GM06990 (cell line): Measurements from ENCODE around the gene CTNNBIP1.

Experiments used
- DNase-seq: peaks from one replicate; pipeline ENCODE4 v3.0.0-alpha.2; 2011; ENCODE audit not compliant: insufficient read length; ENCODE audit errors: extremely low read depth
- H3K27me3 ChIP-seq: replicated peaks from 2 replicates; pipeline ENCODE4 v1.6.0; 2011; ENCODE audit warnings: low read length; ENCODE audit not compliant: control insufficient read depth, insufficient read depth
- H3K36me3 ChIP-seq: 2 replicates; pipeline ENCODE4 v1.5.1; 2011; ENCODE audit warnings: low read length; ENCODE audit not compliant: control insufficient read depth, insufficient read depth
- H3K4me3 ChIP-seq: replicated peaks from 2 replicates; pipeline ENCODE4 v1.5.1; 2011; ENCODE audit warnings: low read depth, mild to moderate bottlenecking, control low read depth, low read length
- TF ChIP-seq, protein P1 (sequence below): IDR thresholded peaks from 2 replicates; pipeline ENCODE4 v1.5.1; 2011; ENCODE audit warnings: low read length, control low read depth, mild to moderate bottlenecking, inconsistent platforms; ENCODE audit not compliant: insufficient read depth, poor library complexity, severe bottlenecking

Gene CTNNBIP1

DNA sequence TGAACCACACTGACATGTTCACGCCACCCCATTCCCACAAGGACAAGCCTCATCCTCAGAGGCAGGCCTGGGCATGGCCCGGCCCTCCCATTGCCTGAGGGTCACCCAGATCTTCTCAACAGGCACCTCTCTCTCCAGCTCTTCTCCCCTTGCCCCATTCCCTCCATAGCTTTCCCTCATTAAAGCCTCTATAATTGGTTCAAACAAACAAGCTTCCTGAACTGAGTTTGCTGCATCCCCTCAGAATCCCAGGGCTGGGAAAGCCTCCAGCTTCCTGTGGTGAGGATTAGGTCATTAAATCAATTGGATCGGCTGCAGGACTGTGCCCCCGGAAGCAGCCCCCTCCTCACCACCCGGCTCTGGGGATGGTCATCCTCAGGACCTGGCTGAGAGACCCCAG, 18.9 kb downstream of the CTNNBIP1 start:
- no peak overlapping the region for H3K4me3 ChIP-seq
- no peaks in the 10 kb centered on the region for H3K27me3 ChIP-seq
- DNase-seq: no peak
- TF ChIP-seq, protein P1, sequence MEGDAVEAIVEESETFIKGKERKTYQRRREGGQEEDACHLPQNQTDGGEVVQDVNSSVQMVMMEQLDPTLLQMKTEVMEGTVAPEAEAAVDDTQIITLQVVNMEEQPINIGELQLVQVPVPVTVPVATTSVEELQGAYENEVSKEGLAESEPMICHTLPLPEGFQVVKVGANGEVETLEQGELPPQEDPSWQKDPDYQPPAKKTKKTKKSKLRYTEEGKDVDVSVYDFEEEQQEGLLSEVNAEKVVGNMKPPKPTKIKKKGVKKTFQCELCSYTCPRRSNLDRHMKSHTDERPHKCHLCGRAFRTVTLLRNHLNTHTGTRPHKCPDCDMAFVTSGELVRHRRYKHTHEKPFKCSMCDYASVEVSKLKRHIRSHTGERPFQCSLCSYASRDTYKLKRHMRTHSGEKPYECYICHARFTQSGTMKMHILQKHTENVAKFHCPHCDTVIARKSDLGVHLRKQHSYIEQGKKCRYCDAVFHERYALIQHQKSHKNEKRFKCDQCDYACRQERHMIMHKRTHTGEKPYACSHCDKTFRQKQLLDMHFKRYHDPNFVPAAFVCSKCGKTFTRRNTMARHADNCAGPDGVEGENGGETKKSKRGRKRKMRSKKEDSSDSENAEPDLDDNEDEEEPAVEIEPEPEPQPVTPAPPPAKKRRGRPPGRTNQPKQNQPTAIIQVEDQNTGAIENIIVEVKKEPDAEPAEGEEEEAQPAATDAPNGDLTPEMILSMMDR: no peak
- H3K36me3 ChIP-seq: no peaks in the 10 kb centered on the region

DNA sequence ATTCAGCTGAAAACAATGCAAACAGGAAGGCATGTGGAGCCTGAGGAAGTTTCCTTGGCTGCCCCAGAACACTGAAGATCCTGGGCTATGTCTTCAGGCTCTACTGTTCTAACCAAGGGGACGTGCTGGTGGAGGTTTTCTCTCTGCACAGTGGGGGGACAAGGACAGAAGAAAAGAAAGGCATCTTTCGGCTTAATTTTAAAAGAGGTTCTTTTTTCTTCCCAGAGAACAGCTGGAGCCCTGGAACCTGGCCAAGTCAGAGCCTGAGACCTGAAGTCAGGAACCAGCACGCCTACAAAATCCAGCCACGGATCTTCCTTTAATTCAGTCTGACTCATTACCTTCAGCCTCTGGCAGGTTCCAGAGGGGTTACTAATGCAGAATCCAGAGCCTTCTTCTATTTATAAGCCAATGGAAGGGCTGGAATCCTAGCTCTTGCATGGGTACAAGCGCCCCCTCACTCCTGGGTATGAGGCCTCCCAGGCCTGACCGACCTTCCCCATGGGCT, 19.8 kb downstream of the CTNNBIP1 start:
- Histone ChIP-seq H3K4me3 (no peak overlapping the region), H3K27me3 (no peaks in the 10 kb centered on the region), H3K36me3 (no peaks in the 10 kb centered on the region)
- no peak for DNase-seq
- TF ChIP-seq, protein P1: no peak

DNA sequence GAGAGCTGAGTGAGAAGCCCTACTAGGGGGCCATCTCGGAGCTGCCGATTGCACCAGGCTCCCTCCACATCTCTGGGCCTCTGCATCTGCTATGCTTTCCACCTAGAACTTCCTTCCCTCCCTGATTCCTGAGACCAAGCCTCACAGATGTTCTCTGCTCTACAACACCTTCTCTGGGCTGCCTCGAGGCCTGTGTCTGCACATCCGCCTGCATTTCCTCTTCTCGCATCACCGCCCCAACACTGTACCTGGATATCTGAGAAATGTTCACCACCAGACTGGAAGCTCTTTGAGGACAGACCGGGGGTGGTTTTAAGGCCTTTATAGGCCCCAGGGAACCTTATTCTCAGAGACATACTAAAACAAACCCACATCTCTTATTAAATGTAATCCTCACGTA, 20.7 kb downstream of the CTNNBIP1 start:
- TF ChIP-seq, protein P1: no peak
- Histone ChIP-seq H3K27me3 (no peaks in the 10 kb centered on the region), H3K4me3 (no peak overlapping the region), H3K36me3 (no peaks in the 10 kb centered on the region)
- no peak for DNase-seq

DNA sequence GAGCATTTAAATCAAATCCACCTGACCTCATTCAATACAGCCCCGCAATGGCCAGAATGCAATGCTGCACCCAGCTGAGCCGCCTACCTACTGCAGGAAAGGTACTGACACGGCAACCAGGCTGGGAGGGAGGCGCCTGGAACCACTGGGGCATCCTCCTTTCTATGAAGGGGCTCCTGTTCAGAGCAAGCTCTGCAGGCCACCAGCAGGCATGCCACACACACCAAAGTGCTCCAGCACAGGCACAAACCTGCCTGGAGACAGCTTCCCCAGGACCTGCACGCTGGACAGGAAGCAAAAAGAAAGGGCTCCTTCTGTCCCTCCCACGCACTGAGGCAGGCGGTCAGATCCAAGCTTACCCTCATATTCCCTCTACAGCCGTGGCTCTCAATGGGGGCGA, 21.2 kb downstream of the CTNNBIP1 start:
- H3K36me3 ChIP-seq: no peaks in the 10 kb centered on the region
- no peak overlapping the region for H3K4me3 ChIP-seq
- no peaks in the 10 kb centered on the region for H3K27me3 ChIP-seq
- no peak for DNase-seq
- TF ChIP-seq, protein P1: no peak

DNA sequence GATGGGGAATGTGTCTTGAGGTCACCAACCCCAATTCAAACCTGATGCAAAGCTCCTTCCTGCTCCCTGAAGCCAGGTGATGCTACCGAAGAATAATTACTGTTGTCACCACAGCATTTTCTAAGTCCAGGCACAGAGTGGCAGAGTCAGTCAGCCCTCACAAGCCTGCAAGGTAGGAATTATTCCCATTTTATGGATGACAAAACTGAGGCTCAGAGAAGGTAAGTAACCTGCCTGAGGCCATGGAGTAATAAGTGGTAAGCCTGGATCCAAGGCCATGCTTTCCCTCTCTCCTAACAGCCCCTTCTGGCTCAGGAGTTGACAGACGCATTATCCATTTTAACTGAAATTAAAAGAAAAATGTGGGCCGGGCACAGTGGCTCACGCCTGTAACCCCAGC, 23.0 kb downstream of the CTNNBIP1 start:
- no peak for DNase-seq
- Histone ChIP-seq H3K4me3 (no peak overlapping the region), H3K36me3 (no peaks in the 10 kb centered on the region), H3K27me3 (no peaks in the 10 kb centered on the region)
- TF ChIP-seq, protein P1: no peak
